GM19238 (cell line): ENCODE data around the gene SNAP25.

Experiments
- DNase-seq: peaks from one replicate; pipeline ENCODE4 v3.0.0; 2011; ENCODE audit warnings: low spot score; ENCODE audit not compliant: insufficient read length

SNAP25 gene

DNA sequence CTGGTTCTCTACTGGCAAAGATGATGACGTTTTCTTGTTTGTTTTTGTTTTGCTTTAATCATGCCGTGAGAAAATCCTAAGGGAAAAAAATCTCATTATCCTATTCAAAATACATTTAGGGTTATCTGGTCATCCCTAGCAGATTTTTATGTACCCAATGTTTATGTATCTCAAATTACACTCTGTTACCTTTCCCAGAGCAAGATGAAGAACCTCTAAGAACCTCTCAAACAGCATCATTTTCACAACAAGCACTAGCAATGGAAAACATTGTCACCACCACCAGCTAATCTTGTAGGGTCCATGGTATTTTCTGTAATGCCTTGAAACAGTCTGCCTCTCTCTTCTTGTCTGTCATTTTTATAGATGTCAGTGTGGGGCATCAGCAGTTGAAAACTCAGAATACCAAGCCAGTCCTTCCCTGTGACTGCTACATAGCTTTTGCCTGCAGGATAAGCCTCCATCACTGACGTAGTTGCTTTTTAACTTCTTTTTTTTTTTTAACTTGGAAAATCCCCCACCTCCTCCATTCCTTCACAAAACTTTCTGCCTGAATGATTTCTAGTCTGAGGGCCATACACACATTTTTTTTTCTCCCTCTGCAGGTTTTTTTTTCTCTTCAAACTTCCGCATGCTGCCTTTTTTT, 2.4 kb upstream of the SNAP25 start:
- no peak for DNase-seq

DNA sequence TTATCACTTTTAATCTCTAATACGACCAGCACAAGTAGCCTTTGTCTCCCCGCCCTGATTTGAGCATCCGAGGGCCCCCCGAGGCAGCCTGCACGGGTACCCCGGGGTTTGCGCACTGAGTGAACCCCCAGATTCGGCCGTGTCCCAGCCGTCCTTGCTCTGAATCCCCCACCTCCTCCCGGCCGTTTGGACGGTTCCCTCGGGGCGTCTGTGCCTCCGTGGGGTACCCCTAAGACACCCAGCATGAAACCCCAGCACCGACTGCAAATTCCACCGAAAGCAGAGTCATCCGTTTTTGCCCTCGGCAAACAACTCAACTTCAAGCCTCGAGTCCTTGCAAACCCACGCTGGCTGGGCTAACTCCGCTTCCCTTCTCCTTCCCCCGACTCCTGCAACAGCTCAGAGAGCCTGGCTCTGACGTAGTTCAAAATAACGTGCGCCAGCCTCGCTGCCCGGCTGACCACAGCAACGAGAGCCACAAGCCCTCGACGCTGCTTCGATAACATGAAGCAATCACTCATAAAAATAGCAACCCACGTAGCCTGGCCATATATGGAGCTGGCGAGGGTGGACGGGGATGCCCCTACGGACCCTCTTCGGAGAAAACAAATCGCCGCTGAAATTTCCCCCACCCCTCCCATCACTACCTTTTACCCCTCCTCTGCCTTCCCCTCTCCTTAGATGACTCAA, 764 bp upstream of the SNAP25 start:
- DNase-seq, result no peak

DNA sequence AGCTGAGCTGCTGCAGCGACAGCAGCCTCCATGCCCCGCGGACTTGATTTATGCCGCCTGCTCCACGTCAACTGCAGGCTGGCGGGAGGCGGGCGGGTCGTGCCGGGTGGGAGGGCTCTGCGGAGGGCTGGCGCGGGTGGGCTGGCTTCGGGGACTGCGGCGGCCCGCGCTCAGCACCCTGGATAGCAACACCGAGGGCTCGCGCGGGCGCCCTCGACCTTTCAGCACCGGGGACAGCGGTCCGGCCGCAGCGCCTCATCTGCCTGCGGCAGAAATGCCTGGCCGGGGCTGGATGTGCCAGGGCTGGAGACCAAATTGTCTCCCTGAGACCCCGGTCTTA, 792 bp downstream of the SNAP25 start:
- peak; percentile 39 for DNase-seq

DNA sequence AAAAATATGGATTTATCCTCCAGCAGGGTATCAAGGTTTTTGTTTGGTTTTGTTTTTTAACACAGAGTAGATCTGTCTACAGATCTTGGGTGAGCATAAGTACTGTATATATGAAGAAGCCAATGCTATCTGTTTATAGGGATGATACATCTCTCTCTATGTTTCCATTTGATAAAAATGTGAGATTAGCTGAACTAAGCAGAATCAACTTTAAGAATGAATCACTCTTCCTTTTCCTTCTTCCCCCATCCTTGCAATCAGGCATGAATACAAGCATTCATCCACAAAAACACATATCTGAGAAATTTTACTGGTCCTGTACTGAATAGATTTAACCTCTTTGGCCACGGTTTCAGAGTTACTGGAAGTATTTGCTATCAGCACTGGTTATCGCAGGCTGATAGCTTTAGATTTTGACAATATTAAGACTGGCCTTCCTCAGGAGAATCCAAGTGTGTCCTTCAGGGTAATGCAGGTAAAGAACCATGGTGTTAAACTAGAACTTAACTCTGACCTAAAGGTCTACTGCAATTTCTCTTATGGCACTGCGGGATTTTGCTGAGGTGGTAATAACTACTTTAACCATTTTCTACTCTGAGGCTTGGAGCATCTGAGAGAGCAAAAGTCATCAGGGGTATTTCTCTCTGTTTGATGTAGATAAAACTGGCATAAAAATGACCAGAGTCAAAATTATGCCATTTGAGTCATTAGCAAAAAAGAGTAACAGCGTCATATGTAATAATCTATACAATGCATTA, 1.5 kb downstream of the SNAP25 start:
- no peak for DNase-seq

DNA sequence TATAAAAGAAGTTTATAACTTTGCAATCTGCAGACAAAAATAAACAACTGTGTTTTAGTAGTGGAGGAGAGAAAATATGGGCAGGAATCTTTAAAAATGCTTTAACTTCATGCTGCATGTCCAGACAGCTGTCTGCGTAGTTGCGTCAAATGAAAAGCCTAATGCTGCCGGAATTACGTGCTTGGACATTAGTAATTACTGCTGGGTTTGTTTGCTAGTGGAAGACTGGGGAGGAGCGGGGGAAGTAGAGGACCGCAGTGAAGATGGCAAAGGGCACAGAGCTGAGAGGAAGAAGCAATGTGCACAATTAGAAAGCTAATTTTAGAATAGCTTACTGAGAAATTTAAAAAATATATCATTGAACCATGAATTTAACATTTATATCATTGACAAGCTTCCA, 2.4 kb downstream of the SNAP25 start:
- DNase-seq, result no peak

DNA sequence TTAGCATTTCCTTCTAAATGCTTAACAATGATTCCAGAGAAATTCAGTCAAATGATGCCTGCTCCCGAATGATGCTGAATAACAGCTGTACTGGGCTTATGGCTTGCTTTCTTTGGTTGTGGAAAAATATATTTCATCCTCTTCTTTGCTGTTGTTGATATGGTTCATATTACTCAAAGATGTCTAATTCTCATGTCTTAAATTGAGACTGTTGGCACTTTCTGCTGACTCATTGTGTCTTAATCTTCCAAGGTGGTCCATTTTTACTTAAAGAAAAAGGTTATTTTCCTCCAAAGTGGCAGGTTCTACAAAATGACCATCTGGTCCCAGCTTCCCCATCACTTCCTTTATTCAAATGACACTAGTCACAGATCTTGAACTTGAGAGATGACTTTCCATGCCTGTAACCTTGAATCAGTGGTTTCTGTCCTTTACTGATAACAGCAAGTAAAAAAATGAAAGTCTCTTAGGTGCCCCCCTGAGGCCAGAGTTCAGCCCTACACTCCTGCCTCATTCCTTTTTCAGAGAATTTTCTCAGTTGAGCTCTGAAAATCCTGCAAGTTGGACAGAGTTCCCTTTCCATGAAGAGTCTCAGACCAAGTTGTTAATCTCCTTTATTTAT, 6.9 kb downstream of the SNAP25 start:
- no peak for DNase-seq

DNA sequence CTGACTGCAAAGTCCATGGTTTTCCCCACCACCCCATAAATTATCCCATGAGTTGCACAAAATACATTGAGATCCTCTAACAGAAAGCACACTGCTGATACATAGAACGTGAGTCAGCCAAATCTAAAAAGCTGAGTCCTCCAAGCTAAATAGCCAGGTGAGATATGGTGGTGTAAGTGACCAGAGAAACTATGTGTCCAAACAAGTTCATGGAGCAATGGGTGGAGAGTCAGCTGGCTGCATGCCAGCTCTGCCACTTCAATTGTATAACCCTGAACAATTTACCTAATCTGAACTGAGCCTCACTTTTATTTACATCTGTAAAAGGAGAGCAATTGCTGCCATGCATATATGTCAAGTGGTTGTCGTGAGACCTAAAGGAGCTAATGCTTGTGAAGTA, 9.7 kb downstream of the SNAP25 start:
- no peak for DNase-seq

DNA sequence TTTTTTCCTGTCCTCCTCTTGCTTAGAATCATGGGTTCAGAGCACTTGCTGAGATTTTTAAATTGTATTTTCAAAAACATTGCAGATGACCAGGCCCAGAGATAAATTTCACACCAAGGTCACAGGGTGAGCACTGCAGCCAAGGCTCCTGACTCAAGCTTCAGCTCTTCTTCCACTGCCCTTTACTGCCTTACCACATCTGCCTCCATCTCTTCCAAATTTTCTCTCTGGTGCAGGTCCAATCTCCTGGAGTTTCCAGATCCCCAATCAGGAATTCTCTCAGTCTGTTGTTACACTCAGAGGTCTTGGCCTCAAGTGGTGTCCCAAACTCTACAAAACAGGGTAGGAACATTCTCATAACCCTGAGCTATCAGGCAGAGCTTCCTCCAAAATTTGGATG, 12.7 kb downstream of the SNAP25 start:
- no peak for DNase-seq

DNA sequence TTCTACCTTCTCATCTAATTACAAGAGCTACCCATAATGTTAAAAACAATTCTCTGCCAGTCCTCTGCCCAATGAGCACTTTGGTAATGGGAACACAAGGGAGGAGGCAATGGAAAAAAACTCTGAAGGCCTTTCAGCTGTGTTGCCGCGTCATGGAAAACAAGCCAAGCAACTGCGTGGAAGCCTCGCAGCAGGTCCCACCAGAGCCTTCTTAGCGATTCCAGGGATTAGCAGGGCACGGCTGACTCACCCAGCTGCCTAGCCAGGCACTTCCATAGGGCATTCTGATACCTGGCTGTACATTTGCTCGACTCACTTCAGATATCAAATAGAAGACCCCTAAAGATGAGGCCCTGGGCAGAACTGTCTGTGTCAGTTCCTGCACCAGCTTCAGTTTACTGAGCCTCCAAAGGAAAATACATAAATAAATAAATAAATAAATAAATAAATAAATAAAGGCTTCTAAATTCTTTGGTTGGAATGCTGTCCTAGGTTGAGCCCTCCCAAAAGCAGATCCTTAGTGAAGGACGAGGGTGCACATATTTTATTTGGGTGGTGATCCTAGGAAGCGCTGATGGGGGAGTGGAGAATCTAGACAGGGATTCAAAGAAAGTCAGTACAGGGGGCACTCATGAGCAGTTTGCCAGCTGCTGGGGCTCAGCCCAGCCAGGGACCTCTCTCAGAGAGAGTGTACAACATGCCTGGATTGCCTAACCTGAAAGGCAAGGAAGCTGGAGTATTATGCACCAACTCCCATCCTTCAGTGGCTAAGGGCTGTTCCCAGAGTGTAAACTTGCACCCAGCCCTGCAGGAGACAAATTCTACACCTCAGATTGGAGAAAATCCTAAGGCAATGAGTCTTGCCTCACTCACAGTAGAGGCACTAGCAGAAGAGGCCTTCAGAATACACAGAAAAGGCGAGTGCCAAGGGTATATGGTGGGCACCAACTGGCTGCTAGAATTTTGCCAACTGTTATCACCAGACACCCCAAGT, 18.2 kb downstream of the SNAP25 start:
- no peak for DNase-seq

DNA sequence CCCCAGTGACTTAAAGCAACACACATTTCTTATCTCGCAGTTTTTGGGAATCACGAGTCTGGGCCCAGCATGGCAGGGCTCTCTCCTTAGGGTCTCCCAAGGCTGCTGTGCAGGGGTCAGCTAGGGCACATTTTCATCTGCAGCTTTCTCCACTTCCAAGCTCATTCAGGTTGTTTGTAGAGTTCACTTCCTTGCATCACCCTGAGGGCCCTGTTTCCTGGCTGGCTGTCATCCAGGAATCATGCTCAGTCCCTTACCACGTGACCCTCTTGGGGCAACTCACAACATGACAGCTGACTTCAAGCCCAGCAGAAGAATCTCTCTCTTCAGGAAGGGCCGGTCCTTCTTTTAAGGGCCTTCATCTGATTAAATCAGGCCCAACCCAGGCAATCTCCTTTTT, 21.3 kb downstream of the SNAP25 start:
- no peak for DNase-seq

DNA sequence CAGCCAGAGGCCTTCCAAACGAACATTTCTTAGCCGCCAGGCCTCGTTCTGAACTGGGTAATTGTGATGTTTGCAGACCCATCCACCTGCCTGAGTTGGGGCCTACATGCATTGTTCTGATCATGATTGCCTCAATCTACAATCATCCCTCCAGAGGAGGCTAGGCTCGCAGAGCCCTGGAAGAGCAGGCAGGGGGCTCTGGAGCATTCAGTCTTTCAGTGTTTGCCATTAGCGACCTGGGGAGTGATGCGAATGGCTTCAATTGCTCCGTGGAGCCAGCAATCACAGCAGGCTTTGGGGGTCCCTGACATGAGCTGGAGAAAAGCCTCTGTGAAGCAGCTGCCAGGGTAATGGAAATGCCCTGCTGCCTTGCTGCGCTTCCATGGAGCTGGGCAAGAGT, 22.0 kb downstream of the SNAP25 start:
- DNase-seq, result no peak

DNA sequence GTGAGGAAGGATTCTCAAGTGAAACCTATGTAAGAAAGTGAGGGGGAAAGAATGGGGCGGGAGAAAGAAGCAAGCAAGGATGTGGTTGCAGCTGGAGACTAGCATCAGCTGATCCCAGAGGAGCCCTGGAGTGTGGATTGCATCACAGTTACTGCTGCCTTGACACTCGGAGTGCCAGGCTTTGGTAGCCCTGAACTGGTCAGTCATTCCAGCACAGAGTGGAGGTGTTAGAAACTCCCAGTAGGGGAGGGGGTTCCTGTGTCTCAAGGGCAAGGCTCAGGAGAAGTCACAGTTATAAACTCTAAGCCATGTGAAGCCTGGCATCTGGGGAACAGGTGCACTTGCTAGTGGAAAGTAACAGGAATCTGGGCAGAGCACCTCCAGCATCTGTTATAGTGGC, 23.5 kb downstream of the SNAP25 start:
- no peak for DNase-seq

DNA sequence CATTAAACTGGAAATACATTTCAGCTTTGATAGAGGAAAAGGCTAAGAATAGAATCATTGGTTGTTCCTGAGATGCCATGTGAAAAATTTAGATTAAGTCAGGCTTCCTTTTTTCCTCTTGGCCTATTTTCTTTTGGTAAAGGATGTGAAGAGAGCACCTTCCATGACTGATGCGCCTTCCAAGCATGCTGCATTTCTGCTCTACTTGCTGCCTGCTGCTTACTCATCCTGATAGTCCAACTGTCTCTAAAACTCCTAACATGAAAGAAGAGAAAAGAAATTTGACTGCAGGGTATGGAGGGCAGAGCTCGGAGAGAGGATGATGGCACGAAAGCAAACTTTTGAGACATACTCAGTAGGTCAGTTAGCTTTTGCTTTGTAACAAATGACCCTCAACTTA, 28.8 kb downstream of the SNAP25 start:
- DNase-seq, result no peak

DNA sequence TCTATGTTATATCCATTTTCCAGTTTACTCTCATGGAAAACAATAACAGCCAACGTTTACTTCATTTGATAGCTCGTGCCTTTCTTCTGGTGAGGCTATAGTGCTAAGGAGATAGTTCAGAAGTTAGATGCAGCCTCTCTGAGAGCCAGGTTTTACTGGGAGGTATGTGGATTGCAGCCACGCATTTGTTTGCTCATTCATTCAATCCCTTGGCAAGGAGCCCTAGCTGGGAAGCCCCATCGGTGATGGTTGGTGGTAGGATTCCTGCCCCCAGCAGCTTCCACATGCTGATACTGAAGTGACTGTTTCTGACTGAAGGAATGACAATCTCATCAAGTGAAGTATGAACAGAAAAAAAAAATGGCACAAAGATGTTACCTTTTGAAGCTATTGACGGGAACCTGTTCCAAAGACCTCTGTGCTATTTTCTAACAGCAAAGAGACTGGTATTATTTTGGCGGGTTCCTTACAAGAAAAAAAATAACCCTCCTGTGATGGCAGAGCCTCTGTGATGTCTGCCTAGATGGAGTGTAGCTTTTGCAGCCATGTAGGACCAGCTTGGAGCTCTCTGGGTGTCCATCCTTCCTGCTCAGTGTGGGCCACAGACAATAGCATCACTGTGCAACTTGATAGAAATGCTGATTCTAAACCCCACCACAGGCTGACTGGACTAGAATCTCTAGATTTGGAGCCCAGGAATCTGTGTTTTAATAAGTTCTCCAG, 30.6 kb downstream of the SNAP25 start:
- no peak for DNase-seq

DNA sequence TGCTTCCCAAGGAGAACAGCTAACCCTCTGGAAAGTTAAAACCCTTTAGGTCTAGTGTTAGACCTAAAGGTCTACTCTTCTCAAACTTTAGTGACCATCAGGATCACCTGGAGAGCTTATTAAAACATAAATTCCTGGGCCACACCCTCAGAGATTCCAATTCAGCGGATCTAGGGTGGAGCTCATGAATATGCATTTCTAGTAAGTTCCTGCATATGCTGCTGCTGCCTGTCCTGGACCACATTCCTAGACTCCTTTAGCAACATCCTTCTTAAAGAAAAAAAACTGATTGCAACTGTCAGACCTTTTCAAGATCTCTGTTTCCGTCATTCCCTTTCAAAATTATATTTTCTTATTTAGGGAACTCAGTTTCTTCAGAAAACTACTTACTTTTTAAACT, 31.2 kb downstream of the SNAP25 start:
- DNase-seq, result no peak

DNA sequence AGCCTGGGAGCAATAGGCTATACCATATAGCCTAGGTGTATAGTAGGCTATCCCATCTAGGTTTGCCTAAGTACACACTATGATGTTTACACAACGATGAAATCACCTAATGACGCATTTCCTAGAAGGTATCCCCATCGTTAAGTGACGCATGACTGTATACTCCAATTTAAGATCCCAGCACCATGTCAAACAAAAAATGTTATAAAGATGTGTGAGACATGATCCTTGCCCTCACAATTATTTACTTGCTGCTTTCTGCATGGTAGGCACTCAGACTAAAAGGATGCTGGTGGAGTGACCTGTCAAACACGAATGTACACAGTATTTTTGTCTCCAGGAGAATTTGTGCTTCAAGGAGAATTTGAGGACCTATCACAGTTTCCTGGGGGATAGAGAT, 32.3 kb downstream of the SNAP25 start:
- no peak for DNase-seq

DNA sequence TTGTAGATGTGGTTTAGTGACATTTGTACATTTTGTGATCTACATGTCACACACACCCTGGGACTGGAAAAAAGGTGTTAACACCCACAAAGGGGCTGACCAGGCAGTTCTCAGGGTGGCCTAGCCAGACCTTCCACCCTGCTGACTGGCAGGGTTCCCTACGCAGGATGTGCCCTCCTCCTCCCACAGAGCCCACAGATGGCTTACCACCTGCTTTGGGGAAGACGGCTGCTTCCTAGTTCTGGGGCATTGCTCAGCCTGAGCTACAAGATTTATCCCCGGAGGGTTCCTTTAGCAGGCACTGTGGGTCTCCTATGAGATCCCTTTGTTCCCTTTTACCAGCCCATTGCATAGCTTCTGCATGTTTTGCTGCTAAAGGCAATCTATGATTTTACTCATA, 35.1 kb downstream of the SNAP25 start:
- no peak for DNase-seq

DNA sequence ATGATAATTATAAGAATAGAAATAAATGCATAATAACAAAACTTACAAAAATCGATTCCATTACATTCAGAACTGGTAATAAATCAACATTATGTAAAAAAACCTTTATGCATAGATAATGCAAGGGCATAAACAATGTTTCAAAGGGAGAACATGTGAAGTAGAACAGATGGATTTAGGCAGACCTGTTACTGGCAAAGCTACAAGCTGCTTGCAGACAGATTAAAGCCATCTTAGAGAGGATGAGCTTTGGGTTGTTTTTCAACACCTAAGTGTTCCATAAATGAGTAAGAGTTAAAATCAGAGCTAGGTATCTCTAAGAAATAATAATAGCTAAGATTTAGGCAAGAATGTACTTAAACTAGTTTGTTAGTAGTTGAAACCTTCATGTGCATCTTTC, 37.2 kb downstream of the SNAP25 start:
- no peak for DNase-seq

DNA sequence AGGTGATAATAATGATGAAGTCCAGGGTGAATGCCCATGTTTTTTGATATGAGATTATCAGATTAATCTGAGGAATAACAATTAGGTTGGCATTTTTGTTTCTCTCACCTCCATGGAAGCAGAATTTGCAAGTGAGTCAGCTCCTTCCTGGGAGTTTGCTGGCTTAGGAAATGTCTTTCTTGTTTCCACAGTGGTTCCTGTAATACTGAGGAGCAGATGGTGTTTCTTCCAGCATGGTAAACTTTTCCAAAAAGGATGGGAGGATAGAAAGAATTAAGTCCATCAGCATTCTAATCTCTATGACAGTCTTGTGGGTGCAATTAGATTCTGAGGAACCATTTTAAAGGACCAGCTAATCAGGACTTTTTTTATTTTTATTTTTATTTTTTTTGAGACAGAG, 40.5 kb downstream of the SNAP25 start:
- DNase-seq, result no peak

DNA sequence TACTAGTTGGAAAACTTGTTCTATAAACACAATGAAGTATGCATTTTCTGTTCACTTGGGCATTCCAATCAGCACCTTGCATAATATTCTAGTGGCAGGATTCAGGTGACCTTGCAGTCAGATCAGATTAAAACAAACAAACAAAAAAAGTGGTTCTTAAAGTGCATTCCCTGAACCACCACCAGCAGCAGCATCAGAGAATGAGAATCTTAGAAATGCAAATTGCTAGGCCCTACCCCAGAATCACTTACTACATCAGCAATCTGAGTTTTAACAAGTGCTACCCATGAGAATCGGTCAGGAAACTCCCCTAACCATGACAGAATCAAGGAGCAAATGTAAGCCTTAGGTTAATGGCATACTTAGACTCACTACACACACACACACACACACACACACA, 41.7 kb downstream of the SNAP25 start:
- DNase-seq, result no peak

DNA sequence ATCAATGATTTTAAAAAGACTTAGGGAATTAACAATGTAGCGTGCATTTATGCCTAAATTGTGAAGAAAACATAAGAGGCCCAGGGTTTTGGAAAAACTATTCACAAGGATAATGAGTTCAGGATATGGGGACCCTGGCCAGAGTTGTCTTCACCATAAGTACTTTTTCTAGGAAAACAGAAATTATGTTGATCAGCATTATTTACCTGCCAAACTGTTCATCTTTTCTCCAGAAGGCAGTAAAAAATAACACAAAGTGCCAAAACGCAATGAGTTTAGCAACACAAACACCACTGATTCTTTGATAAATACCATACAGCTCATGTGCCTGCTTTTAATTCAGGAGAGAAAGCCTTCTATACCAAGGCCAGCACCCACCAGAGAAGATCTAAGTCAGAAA, 43.1 kb downstream of the SNAP25 start:
- DNase-seq, result no peak
